H1 (cell line): ENCODE data around the gene IFTAP. TPM values are rescaled to one million over a fixed set of nuclear protein-coding genes. Genes with fewer than 3 reads are reported as not detected.

Source experiments
- CREB1 ChIP-seq: IDR thresholded peaks from 2 replicates; pipeline ENCODE4 v1.6.1; 2012; ENCODE audit warnings: inconsistent platforms
- CTBP2 ChIP-seq: IDR thresholded peaks from 2 replicates; pipeline ENCODE4 v1.7.0; 2011; ENCODE audit warnings: borderline replicate concordance, mild to moderate bottlenecking, moderate library complexity, mixed read lengths, low read length; ENCODE audit not compliant: insufficient read depth, insufficient read length
- polyA plus RNA-seq, 7 experiments: library from polyadenylated mRNA; depleted of rRNA in 3 of 7; stranded (reverse) in 5 of 7; unstranded in 2 of 7; fragments of >200 nt in 5 of 7; fragments of 200-250 nt in 2 of 7; gene quantifications; 1 replicate in 5 of 7; 2 replicates in 1 of 7; 4 replicates in 1 of 7; pipeline versions ENCODE4 v1.2.1 to v1.2.3, GENCODE V29; 2011 to 2013; ENCODE audit warnings: missing spikeins in 2 of 7, mixed read lengths in 2 of 7
- total RNA-seq: library from RNA; stranded (reverse); fragmentation: NEBNext Ultra II Directional; extraction: Animal tissue kit (Norgen Biotek cat#: 25700); gene quantifications from 2 replicates; pipeline ENCODE4 v1.2.1, GENCODE V29; 2021

Gene IFTAP
- total and polyA plus RNA-seq, 2 of the 8 experiments (the other 6 are each of a cell fraction or from before 2014, with no cell fraction given) = 21.2 to 23.9 TPM

DNA sequence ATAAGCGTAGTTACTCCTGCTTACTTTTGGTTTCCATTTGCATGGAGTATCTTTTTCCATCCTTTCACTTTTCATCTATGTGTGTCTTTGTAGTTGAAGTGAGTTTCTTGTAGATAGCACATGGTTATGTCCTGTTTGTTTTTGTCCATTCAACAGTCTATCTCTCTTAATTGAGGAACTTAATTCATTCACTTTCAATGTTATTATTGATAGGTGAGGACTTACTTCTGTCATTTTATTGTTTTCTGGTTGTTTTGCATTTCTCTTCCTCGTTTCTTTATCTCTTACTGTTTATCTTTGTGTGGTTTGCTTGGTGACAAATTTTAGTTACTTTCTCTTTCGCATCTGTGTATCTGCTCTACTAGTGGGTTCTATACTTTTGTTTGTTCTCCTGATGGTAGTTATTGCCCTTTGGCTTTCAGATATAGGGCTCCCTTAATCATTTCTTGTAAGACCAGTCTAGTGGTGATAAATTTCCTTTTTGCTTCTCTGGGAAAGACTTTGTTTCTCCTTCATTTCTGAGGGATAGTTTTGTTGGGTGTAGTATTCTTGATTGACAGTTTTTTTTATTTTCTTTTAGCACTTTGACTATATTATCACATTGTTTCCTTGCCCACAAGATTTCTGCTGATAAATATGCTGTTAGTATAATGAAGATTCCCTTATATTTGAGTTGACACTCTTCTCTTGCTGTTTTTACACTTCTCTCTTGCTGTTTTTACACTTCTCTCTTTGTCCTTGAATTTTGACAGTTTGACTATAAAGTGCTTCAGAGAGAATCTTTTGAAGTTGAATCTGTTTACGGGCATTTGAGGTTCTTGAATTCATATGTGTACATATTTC lies 35.5 kb upstream of the IFTAP start (continued):
- TF ChIP-seq CREB1 (no peak), CTBP2 (no peak)
